IMR-90 (cell line): ENCODE results near the gene OTOGL.

Experiments used
- BHLHE40 ChIP-seq: fragments of 150-350 bp; IDR thresholded peaks from 2 replicates; pipeline ENCODE4 v1.6.1; 2016; ENCODE audit warnings: mild to moderate bottlenecking, low read depth, low read length
- CEBPB ChIP-seq: IDR thresholded peaks from 2 replicates; pipeline ENCODE4 v1.6.1; 2012; ENCODE audit warnings: low read depth, low read length, improper control_type of control experiment
- CHD1 ChIP-seq: IDR thresholded peaks from 2 replicates; pipeline ENCODE4 v1.6.1; 2012; ENCODE audit warnings: low read depth, low read length, improper control_type of control experiment
- FOS ChIP-seq: fragments of 150-350 bp; IDR thresholded peaks from 2 replicates; pipeline ENCODE4 v1.6.1; 2016; ENCODE audit warnings: low read depth, low read length
- MAFK ChIP-seq: IDR thresholded peaks from 2 replicates; pipeline ENCODE4 v1.6.1; 2012; ENCODE audit warnings: low read depth, low read length, improper control_type of control experiment
- MAZ ChIP-seq: IDR thresholded peaks from 2 replicates; pipeline ENCODE4 v1.6.1; 2012; ENCODE audit warnings: low read depth, mild to moderate bottlenecking, low read length, improper control_type of control experiment, moderate library complexity, borderline replicate concordance
- MXI1 ChIP-seq: IDR thresholded peaks from 2 replicates; pipeline ENCODE4 v1.6.1; 2012; ENCODE audit warnings: low read depth, mild to moderate bottlenecking, low read length, moderate library complexity, borderline replicate concordance
- POLR2A ChIP-seq: IDR thresholded peaks from 2 replicates; pipeline ENCODE4 v1.6.1; 2012; ENCODE audit warnings: mild to moderate bottlenecking, low read depth, low read length
- RAD21 ChIP-seq: IDR thresholded peaks from 2 replicates; pipeline ENCODE4 v1.6.1; 2012; ENCODE audit warnings: low read length, improper control_type of control experiment
- RCOR1 ChIP-seq: IDR thresholded peaks from 2 replicates; pipeline ENCODE4 v1.6.1; 2012; ENCODE audit warnings: mild to moderate bottlenecking, low read length, improper control_type of control experiment; ENCODE audit not compliant: insufficient replicate concordance
- RFX5 ChIP-seq: IDR thresholded peaks from 2 replicates; pipeline ENCODE4 v1.8.0; 2012; ENCODE audit warnings: low read depth, mild to moderate bottlenecking, low read length, moderate library complexity
- SMC3 ChIP-seq: fragments of 150-350 bp; IDR thresholded peaks from 2 replicates; pipeline ENCODE4 v1.6.1; 2016; ENCODE audit warnings: low read depth, mild to moderate bottlenecking, antibody characterized with exemption, low read length, moderate library complexity
- TF ChIP-seq, protein P1 (sequence below): conservative IDR thresholded peaks from 2 replicates; pipeline ENCODE4 v1.5.1; 2012; ENCODE audit warnings: mild to moderate bottlenecking, low read depth, low read length, improper control_type of control experiment
- TF ChIP-seq, protein P2 (sequence below): fragments of 150-350 bp; IDR thresholded peaks from 2 replicates; pipeline ENCODE4 v1.6.1; 2017; ENCODE audit warnings: mild to moderate bottlenecking, antibody characterized with exemption, low read length, low read depth

DNA sequence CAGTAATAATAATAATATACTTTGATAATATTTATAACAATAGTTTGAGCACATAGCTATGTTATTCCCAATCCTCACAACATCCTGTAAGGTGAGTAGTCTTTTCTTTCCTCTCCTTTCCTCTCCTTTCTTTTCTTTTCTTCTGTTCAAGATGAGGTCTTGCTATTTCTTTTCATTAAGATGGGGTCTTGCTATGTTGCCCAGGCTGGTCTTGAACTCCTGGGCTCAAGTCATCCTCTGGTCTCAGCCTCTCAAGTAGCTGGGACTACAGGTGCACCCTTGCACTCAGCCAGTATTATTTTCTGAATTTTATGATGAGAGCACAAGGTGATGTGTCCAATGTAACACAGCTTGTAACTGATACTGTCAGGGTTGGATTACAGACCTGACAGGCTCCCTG is 134.6 kb downstream of the OTOGL start:
- TF ChIP-seq, protein P1, sequence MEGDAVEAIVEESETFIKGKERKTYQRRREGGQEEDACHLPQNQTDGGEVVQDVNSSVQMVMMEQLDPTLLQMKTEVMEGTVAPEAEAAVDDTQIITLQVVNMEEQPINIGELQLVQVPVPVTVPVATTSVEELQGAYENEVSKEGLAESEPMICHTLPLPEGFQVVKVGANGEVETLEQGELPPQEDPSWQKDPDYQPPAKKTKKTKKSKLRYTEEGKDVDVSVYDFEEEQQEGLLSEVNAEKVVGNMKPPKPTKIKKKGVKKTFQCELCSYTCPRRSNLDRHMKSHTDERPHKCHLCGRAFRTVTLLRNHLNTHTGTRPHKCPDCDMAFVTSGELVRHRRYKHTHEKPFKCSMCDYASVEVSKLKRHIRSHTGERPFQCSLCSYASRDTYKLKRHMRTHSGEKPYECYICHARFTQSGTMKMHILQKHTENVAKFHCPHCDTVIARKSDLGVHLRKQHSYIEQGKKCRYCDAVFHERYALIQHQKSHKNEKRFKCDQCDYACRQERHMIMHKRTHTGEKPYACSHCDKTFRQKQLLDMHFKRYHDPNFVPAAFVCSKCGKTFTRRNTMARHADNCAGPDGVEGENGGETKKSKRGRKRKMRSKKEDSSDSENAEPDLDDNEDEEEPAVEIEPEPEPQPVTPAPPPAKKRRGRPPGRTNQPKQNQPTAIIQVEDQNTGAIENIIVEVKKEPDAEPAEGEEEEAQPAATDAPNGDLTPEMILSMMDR = no peak
- TF ChIP-seq POLR2A (no peak), MAZ (no peak), FOS (no peak), CHD1 (no peak), RAD21 (no peak), MXI1 (no peak), RCOR1 (no peak), BHLHE40 (no peak), MAFK (no peak), CEBPB (no peak), SMC3 (no peak), RFX5 (no peak)
- TF ChIP-seq, protein P2, sequence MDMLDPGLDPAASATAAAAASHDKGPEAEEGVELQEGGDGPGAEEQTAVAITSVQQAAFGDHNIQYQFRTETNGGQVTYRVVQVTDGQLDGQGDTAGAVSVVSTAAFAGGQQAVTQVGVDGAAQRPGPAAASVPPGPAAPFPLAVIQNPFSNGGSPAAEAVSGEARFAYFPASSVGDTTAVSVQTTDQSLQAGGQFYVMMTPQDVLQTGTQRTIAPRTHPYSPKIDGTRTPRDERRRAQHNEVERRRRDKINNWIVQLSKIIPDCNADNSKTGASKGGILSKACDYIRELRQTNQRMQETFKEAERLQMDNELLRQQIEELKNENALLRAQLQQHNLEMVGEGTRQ = no peak
